Measurements from ENCODE around the gene IFRD2. TPM values are rescaled to one million over a fixed set of nuclear protein-coding genes. Genes with fewer than 3 reads are reported as not detected.

IFRD2 gene
- total RNA-seq, 2 experiments from 2014 or later: 30.0 to 30.4 TPM

- Histone ChIP-seq H3K27me3 (ENCODE audit: control insufficient read depth in 1 of 2, insufficient read depth in 2 of 2, low read length in 2 of 2) (peaks cover 37 to 45% of the 10 kb centered on the region in 2 experiments), H3K4me1 (ENCODE audit: insufficient read depth, low read length) (peaks cover 40% of the 10 kb centered on the region), H3K27ac (ENCODE audit: low read depth in 1 of 2, low read length in 2 of 2) (no peak overlapping the region), H3K9me3 (ENCODE audit: control insufficient read depth in 1 of 2, insufficient read depth in 1 of 2, low read length in 2 of 2) (peaks cover 0 to 17% of the 10 kb centered on the region in 2 experiments), H3K4me3 (ENCODE audit: low read length) (no peak overlapping the region), H3K36me3 (ENCODE audit: insufficient read depth, low read length) (no peaks in the 10 kb centered on the region)
- POLR2A ChIA-PET: interaction anchor here (0.6 to 1.2 kb wide), 5 partner anchors 12 to 57 kb away, joined by 3 to 4 read pairs (median 3); partner anchors contain the start of genes GNAI2, HYAL3 and NAA80
- no peak overlapping the region for H3K27ac Mint-ChIP-seq
- H3K36me3 Mint-ChIP-seq (ENCODE audit: low read depth): no peaks in the 10 kb centered on the region
- no peaks in the 10 kb centered on the region for H3K9me3 Mint-ChIP-seq
- intact Hi-C loops (cut with DNase I, micrococcal nuclease): loop anchor here (1.0 to 10.0 kb wide), 2 partner anchors 48 to 269 kb away; no protein-coding TSS in a partner anchor
- H3K27me3 Mint-ChIP-seq: peaks cover 50% of the 10 kb centered on the region
- ATAC-seq (ENCODE audit: poor library complexity): peak; percentile 48
- H3K4me3 Mint-ChIP-seq: peak overlapping the region; percentile 30
- CTCF ChIA-PET: interaction anchor here (0.8 to 2.6 kb wide), 2 partner anchors 16 to 82 kb away, joined by 3 to 11 read pairs; partner anchors contain the start of gene IFRD2
- DNase-seq: peak in 5 of 14 experiments; percentile 23 to 72 (median 29)
- H3K4me1 Mint-ChIP-seq (ENCODE audit: low read depth): peaks cover 30% of the 10 kb centered on the region
- TF ChIP-seq CTCF (IDR thresholded peaks at IDR 0.05): no peak
Observed at GRCh38 chr3:50275996-50276761, 16.1 kb downstream of the IFRD2 start.

- peaks cover 40% of the 10 kb centered on the region for H3K4me1 ChIP-seq (ENCODE audit: insufficient read depth, low read length)
- H3K27ac ChIP-seq (ENCODE audit: low read depth in 1 of 2, low read length in 2 of 2): no peak overlapping the region
- peaks cover 0 to 17% of the 10 kb centered on the region in 2 experiments for H3K9me3 ChIP-seq (ENCODE audit: control insufficient read depth in 1 of 2, insufficient read depth in 1 of 2, low read length in 2 of 2)
- H3K36me3 Mint-ChIP-seq (ENCODE audit: low read depth): no peaks in the 10 kb centered on the region
- ChIA-PET POLR2A (interaction anchor here (0.6 to 1.2 kb wide), 4 partner anchors 11 to 58 kb away, joined by 3 to 4 read pairs (median 3); partner anchors contain the start of gene GNAI2), CTCF (interaction anchor here (1.2 to 2.6 kb wide), 5 partner anchors 8 to 81 kb away, joined by 3 to 11 read pairs (median 4); no protein-coding TSS in a partner anchor)
- H3K4me1 Mint-ChIP-seq (ENCODE audit: low read depth): peaks cover 30% of the 10 kb centered on the region
- no peak overlapping the region for H3K27ac Mint-ChIP-seq
- intact Hi-C loops (cut with DNase I, micrococcal nuclease): loop anchor here (1.0 to 10.0 kb wide), 2 partner anchors 49 to 269 kb away; no protein-coding TSS in a partner anchor
- H3K27me3 ChIP-seq (ENCODE audit: control insufficient read depth in 1 of 2, insufficient read depth in 2 of 2, low read length in 2 of 2): peaks cover 37 to 45% of the 10 kb centered on the region in 2 experiments
- no peak for ATAC-seq (ENCODE audit: poor library complexity)
- no peak overlapping the region for H3K4me3 ChIP-seq (ENCODE audit: low read length)
- H3K27me3 Mint-ChIP-seq: peaks cover 50% of the 10 kb centered on the region
- no peak for TF ChIP-seq CTCF (IDR thresholded peaks at IDR 0.05)
- H3K36me3 ChIP-seq (ENCODE audit: insufficient read depth, low read length): no peaks in the 10 kb centered on the region
- H3K9me3 Mint-ChIP-seq: no peaks in the 10 kb centered on the region
- DNase-seq: peak in 1 of 14 experiments; percentile 42
- H3K4me3 Mint-ChIP-seq: no peak overlapping the region
Observed at GRCh38 chr3:50275141-50275995, 16.9 kb downstream of the IFRD2 start.
